ENCODE results near the gene HLA-B. TPM values are rescaled to one million over a fixed set of nuclear protein-coding genes. Genes with fewer than 3 reads are reported as not detected.

The HLA-B gene
- total and polyA plus RNA-seq, 7 donors: 138 to 402 (median 231) TPM

- no peak overlapping the region for H3K27ac ChIP-seq
- no peak for DNase-seq
- H3K36me3 ChIP-seq (ENCODE audit: insufficient read depth in 1 of 2, low read depth in 1 of 2): no peaks in the 10 kb centered on the region
- intact Hi-C loops (cut with DNase I): no loop called here
- peaks cover 2 to 31% (median 7%) of the 10 kb centered on the region in 3 donors for H3K27me3 ChIP-seq (ENCODE audit: insufficient read depth in 3 of 3, low read length in 2 of 3)
- 66 to 72% (median 68%) methylated on average over 1 of the region's 1 CpG for WGBS, 3 donors
- no peak for TF ChIP-seq CTCF (IDR thresholded peaks at IDR 0.05)
- H3K9me3 ChIP-seq: no peaks in the 10 kb centered on the region
- no peaks in the 10 kb centered on the region for H3K4me1 ChIP-seq
- no peak overlapping the region for H3K4me3 ChIP-seq
- no peak for ATAC-seq
Observed at GRCh38 chr6:31359581-31359980, 2.6 kb upstream of the HLA-B start.

DNA sequence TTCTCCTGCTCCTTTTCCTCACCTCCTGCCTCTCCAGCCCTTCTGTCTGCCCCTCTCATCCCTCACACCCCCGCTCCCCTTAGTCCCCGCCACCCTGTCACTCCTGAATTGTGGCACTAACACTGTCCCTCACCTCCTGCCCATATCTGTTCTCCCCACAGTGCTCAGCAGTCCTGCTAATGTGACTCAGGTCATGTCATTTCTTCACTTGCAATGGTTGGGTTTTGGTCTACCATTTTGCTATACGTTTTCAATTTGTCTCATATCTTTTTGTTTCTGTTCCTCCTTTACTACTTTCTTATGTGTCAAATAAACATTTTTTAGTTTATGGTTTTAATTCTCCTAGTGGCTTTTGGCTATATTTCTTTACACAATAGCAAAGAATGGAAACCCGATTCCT, 1.3 kb upstream of the HLA-B start:
- no peak overlapping the region for H3K27ac ChIP-seq
- WGBS, 3 donors: 31 to 57% (median 33%) methylated on average over 4 of the region's 4 CpGs
- intact Hi-C loops (cut with DNase I): no loop called here
- TF ChIP-seq CTCF (IDR thresholded peaks at IDR 0.05): no peak
- H3K27me3 ChIP-seq (ENCODE audit: insufficient read depth in 3 of 3, low read length in 2 of 3): peaks cover 2 to 31% (median 7%) of the 10 kb centered on the region in 3 donors
- H3K4me1 ChIP-seq: no peaks in the 10 kb centered on the region
- no peak for DNase-seq
- ATAC-seq: no peak
- H3K4me3 ChIP-seq: no peak overlapping the region
- peaks cover 0 to 3% of the 10 kb centered on the region in 2 donors for H3K36me3 ChIP-seq (ENCODE audit: insufficient read depth in 1 of 2, low read depth in 1 of 2)
- H3K9me3 ChIP-seq: no peaks in the 10 kb centered on the region

DNA sequence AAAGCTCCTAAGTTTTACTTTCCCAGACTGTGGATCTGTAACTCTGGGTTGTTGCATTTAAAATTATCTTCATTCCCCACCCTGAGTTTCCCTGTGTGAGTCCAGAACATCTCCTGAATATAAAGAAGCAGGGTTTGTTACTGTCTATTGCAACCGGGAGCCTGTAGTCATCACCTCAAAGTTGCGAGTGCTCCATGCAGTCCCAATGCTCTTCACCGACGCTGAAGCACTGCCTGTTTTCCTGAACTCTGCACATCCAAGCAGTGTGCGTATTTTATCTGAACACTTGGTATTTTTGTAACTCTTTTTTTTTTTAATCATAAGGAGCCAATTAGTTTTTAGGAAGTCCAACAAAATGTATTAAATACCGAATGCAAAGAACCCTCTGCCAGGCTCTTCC, 907 bp upstream of the HLA-B start:
- intact Hi-C loops (cut with DNase I): no loop called here
- DNase-seq (no peak), ATAC-seq (no peak)
- Histone ChIP-seq H3K4me1 (no peaks in the 10 kb centered on the region), H3K9me3 (no peaks in the 10 kb centered on the region), H3K36me3 (ENCODE audit: insufficient read depth in 1 of 2, low read depth in 1 of 2) (peaks cover 0 to 3% of the 10 kb centered on the region in 2 donors), H3K27ac (peak overlapping the region; percentile 74), H3K27me3 (ENCODE audit: insufficient read depth in 3 of 3, low read length in 2 of 3) (peaks cover 2 to 31% (median 8%) of the 10 kb centered on the region in 3 donors), H3K4me3 (peak overlapping the region; percentile 67)
- TF ChIP-seq CTCF (IDR thresholded peaks at IDR 0.05): no peak
- WGBS, 3 donors: 30 to 46% (median 38%) methylated on average over 6 of the region's 6 CpGs

GRCh38 chr6:31356216-31356945, 598 bp downstream of the HLA-B start:
- peak overlapping the region; percentile 58 for H3K27ac ChIP-seq
- DNase-seq: peak; percentile 46 to 64
- no peak for TF ChIP-seq CTCF (IDR thresholded peaks at IDR 0.05)
- no peaks in the 10 kb centered on the region for H3K9me3 ChIP-seq
- intact Hi-C loops (cut with DNase I): no loop called here
- no peaks in the 10 kb centered on the region for H3K4me1 ChIP-seq
- H3K27me3 ChIP-seq (ENCODE audit: insufficient read depth in 3 of 3, low read length in 2 of 3): peaks cover under 1 to 20% (median 10%) of the 10 kb centered on the region in 3 donors
- H3K36me3 ChIP-seq (ENCODE audit: insufficient read depth in 1 of 2, low read depth in 1 of 2): peaks cover 0 to 3% of the 10 kb centered on the region in 2 donors
- WGBS, 3 donors: 3 to 5% (median 5%) methylated on average over 55 to 79 of the region's 83 CpGs
- peak overlapping the region; percentile 67 for H3K4me3 ChIP-seq
- peak; percentile 47 to 66 (median 60) for ATAC-seq

Data from psoas muscle (tissue), 8 donors.